Duodenal mucosa (tissue), 2 donors: ENCODE results near the gene FADD.
"Not testable (repeated sequence)": the region's sequence is repeated elsewhere in the genome, so short reads cannot be mapped to it uniquely, and the experiment has no call there.

ENCODE experiments used
- H3K27ac ChIP-seq: one replicate; pipeline ENCODE4 v1.7.0; 2013; ENCODE audit warnings: low read depth, low read length
- H3K27me3 ChIP-seq, 2 donors: one replicate each; pipeline ENCODE4 v1.7.0; 2013; ENCODE audit warnings: low read length in 2 of 2, control low read depth in 1 of 2; ENCODE audit not compliant: insufficient read depth in 2 of 2, control insufficient read depth in 1 of 2
- H3K36me3 ChIP-seq, 2 donors: one replicate each; pipeline ENCODE4 v1.7.0; 2013; ENCODE audit warnings: low read length in 2 of 2, control low read depth in 1 of 2; ENCODE audit not compliant: insufficient read depth in 2 of 2, control insufficient read depth in 1 of 2
- H3K4me1 ChIP-seq, 2 donors: one replicate each; pipeline ENCODE4 v1.7.0; 2013; ENCODE audit warnings: low read length in 2 of 2, control low read depth in 1 of 2; ENCODE audit not compliant: insufficient read depth in 2 of 2, control insufficient read depth in 1 of 2
- H3K4me3 ChIP-seq, 2 donors: one replicate each; pipeline ENCODE4 v1.7.0; 2013; ENCODE audit warnings: low read length in 2 of 2, low read depth in 1 of 2
- H3K9ac ChIP-seq, 2 donors: one replicate each; pipeline ENCODE4 v1.7.0; 2013; ENCODE audit warnings: low read length in 2 of 2, low read depth in 1 of 2
- H3K9me3 ChIP-seq, 2 donors: one replicate each; pipeline ENCODE4 v1.7.0; 2013; ENCODE audit warnings: low read length in 2 of 2, control low read depth in 1 of 2; ENCODE audit not compliant: control insufficient read depth in 1 of 2

The FADD gene

GRCh38 chr11:70192666-70193410 lies 10.3 kb upstream of the FADD start:
- Histone ChIP-seq H3K9me3 (no peaks in the 10 kb centered on the region), H3K27me3 (peaks cover 0 to 8% of the 10 kb centered on the region in 2 donors), H3K27ac (no peak overlapping the region), H3K36me3 (no peaks in the 10 kb centered on the region), H3K4me3 (no peak overlapping the region), H3K4me1 (no peaks in the 10 kb centered on the region), H3K9ac (no peak overlapping the region)

- Histone ChIP-seq H3K4me3 (no peak overlapping the region), H3K9ac (no peak overlapping the region), H3K4me1 (no peaks in the 10 kb centered on the region), H3K27me3 (peaks cover 0 to 8% of the 10 kb centered on the region in 2 donors), H3K27ac (no peak overlapping the region), H3K9me3 (no peaks in the 10 kb centered on the region), H3K36me3 (no peaks in the 10 kb centered on the region)
Measured at GRCh38 chr11:70193411-70194292, 9.4 kb upstream of the FADD start.

- Histone ChIP-seq H3K36me3 (no peaks in the 10 kb centered on the region), H3K4me3 (no peak overlapping the region), H3K4me1 (no peaks in the 10 kb centered on the region), H3K27me3 (peaks cover 0 to 8% of the 10 kb centered on the region in 2 donors), H3K9ac (no peak overlapping the region), H3K9me3 (no peaks in the 10 kb centered on the region), H3K27ac (no peak overlapping the region)
Measured at GRCh38 chr11:70194792-70195791, 8.0 kb upstream of the FADD start.

- no peak overlapping the region for H3K4me3 ChIP-seq
- H3K4me1 ChIP-seq, result peaks cover 18 to 19% of the 10 kb centered on the region in 2 donors
- H3K9me3 ChIP-seq, result no peaks in the 10 kb centered on the region
- H3K27ac ChIP-seq, result no peak overlapping the region
- H3K36me3 ChIP-seq, result peaks cover 3 to 4% of the 10 kb centered on the region in 2 donors
- H3K9ac ChIP-seq, result no peak overlapping the region
- no peaks in the 10 kb centered on the region for H3K27me3 ChIP-seq
Measured at GRCh38 chr11:70200212-70200844, 2.8 kb upstream of the FADD start.

- H3K9me3 ChIP-seq, H3K27me3 ChIP-seq, H3K4me3 ChIP-seq, H3K9ac ChIP-seq, H3K27ac ChIP-seq: not testable (repeated sequence)
- Histone ChIP-seq H3K36me3 (peaks cover 8 to 11% of the 10 kb centered on the region in 2 donors), H3K4me1 (peaks cover 23 to 24% of the 10 kb centered on the region in 2 donors)
Measured at GRCh38 chr11:70201047-70201446, 2.0 kb upstream of the FADD start.

GRCh38 chr11:70201882-70202861 lies 924 bp upstream of the FADD start:
- peak overlapping the region in 1 of 2 donors; percentile 97 for H3K9ac ChIP-seq
- H3K9me3 ChIP-seq, result no peaks in the 10 kb centered on the region
- no peak overlapping the region for H3K27ac ChIP-seq
- H3K36me3 ChIP-seq, result peaks cover 19 to 23% of the 10 kb centered on the region in 2 donors
- H3K27me3 ChIP-seq, result no peaks in the 10 kb centered on the region
- peaks cover 24 to 34% of the 10 kb centered on the region in 2 donors for H3K4me1 ChIP-seq
- peak overlapping the region; percentile 96 to 98 for H3K4me3 ChIP-seq

- Histone ChIP-seq H3K36me3 (peaks cover 32 to 39% of the 10 kb centered on the region in 2 donors), H3K27ac (peak overlapping the region; percentile 95), H3K4me1 (peaks cover 27 to 41% of the 10 kb centered on the region in 2 donors), H3K9me3 (no peaks in the 10 kb centered on the region), H3K27me3 (no peaks in the 10 kb centered on the region), H3K9ac (peak overlapping the region; percentile 97), H3K4me3 (peak overlapping the region; percentile 96 to 98)
Measured at GRCh38 chr11:70203751-70204465, 812 bp downstream of the FADD start.

- Histone ChIP-seq H3K4me3 (peak overlapping the region; percentile 96 to 98), H3K36me3 (peaks cover 37 to 44% of the 10 kb centered on the region in 2 donors), H3K27me3 (no peaks in the 10 kb centered on the region), H3K9ac (peak overlapping the region; percentile 97), H3K4me1 (peaks cover 27 to 41% of the 10 kb centered on the region in 2 donors), H3K9me3 (no peaks in the 10 kb centered on the region), H3K27ac (peak overlapping the region; percentile 87)
Measured at GRCh38 chr11:70204466-70204799, 1.3 kb downstream of the FADD start.
